WERI-Rb-1 (cell line): ENCODE measurements around the gene CCR9.
"Not testable (repeated sequence)": the region's sequence is repeated elsewhere in the genome, so short reads cannot be mapped to it uniquely, and the experiment has no call there.

Experiments
- DNase-seq: peaks from one replicate; pipeline ENCODE4 v3.0.0-alpha.2; 2020
- H3K27ac ChIP-seq: fragments of 250-450 bp; sonication (Bioruptor Pico); 2 replicates; pipeline ENCODE4 v1.5.1; 2020; ENCODE audit warnings: mild to moderate bottlenecking, moderate library complexity
- H3K27me3 ChIP-seq: fragments of 250-450 bp; sonication (Bioruptor Pico); 2 replicates; pipeline ENCODE4 v1.5.1; 2021; ENCODE audit warnings: mild to moderate bottlenecking, low read depth, moderate library complexity; ENCODE audit not compliant: insufficient read depth, severe bottlenecking
- H3K36me3 ChIP-seq: fragments of 250-450 bp; sonication (Bioruptor Pico); 2 replicates; pipeline ENCODE4 v1.5.1; 2020; ENCODE audit warnings: mild to moderate bottlenecking, moderate library complexity
- H3K4me3 ChIP-seq: 2 replicates; pipeline ENCODE4 v1.5.1; 2011; ENCODE audit warnings: low read depth, mild to moderate bottlenecking, control low read depth, low read length
- H3K9me3 ChIP-seq: fragments of 250-450 bp; sonication (Bioruptor Pico); 2 replicates; pipeline ENCODE4 v1.5.1; 2021; ENCODE audit warnings: mild to moderate bottlenecking, moderate library complexity; ENCODE audit not compliant: severe bottlenecking
- CTCF ChIP-seq: IDR thresholded peaks from 2 replicates; pipeline ENCODE4 v1.5.1; 2011; ENCODE audit warnings: low read depth, mild to moderate bottlenecking, control low read depth, inconsistent platforms, low read length

The CCR9 gene

DNA sequence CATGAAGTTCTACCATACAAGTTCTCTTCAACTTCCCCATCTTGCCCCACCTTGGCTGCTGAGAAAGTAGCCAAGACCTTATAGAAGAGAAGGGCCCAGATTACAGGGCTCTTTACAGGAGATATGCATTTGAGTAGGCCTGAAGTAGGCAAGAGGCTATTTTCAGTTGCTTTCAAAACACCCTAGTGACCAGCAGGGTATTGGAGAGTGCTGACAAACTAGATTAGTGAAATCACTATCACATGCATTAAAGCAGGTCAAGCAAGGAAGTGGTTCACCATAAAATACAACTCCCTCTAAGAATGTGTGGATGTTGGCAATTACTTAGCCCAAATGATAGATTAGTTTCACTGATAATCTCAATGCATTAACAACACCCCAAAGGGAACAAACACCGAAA is 41.7 kb upstream of the CCR9 start:
- no peak overlapping the region for H3K27ac ChIP-seq

DNA sequence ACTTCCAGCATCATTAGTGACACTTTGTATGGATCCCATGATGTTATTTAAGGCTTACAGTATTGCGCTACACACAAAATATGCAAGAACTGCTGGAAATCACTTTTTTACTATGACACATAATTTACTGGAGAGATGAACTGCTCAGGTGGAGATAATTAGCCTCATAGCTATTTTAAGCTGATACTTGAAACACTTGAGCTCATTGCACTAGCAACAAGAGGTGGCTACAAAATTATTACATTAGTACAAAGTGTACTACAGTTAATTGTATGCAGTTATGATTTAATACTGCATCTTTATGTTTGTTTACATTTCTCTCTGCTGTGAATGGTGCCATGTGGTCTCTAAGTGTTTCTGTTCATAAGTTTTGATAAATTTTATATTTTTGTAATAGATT is 38.0 kb upstream of the CCR9 start:
- Histone ChIP-seq H3K4me3 (no peak overlapping the region), H3K9me3 (no peaks in the 10 kb centered on the region), H3K27me3 (no peaks in the 10 kb centered on the region), H3K27ac (no peak overlapping the region), H3K36me3 (no peaks in the 10 kb centered on the region)
- no peak for DNase-seq
- TF ChIP-seq CTCF = no peak

More for the DNA sequence above, 41.7 kb upstream of the CCR9 start:
- Histone ChIP-seq H3K27me3 (no peaks in the 10 kb centered on the region), H3K9me3 (no peaks in the 10 kb centered on the region), H3K36me3 (no peaks in the 10 kb centered on the region), H3K4me3 (no peak overlapping the region)
- no peak for TF ChIP-seq CTCF
- no peak for DNase-seq

- DNase-seq = no peak
- TF ChIP-seq CTCF = no peak
- no peak overlapping the region for H3K27ac ChIP-seq
- no peak overlapping the region for H3K4me3 ChIP-seq
- no peaks in the 10 kb centered on the region for H3K36me3 ChIP-seq
- no peaks in the 10 kb centered on the region for H3K27me3 ChIP-seq
- no peaks in the 10 kb centered on the region for H3K9me3 ChIP-seq
These were observed 33.5 kb upstream of the CCR9 start for GRCh38 chr3:45852828-45853227.

- not testable (repeated sequence) for H3K4me3 ChIP-seq, H3K36me3 ChIP-seq, H3K27me3 ChIP-seq, H3K9me3 ChIP-seq, H3K27ac ChIP-seq, DNase-seq
These were observed 30.0 kb upstream of the CCR9 start for GRCh38 chr3:45856323-45856722.

GRCh38 chr3:45857024-45857423 is 29.3 kb upstream of the CCR9 start:
- not testable (repeated sequence) for DNase-seq, H3K27me3 ChIP-seq, H3K4me3 ChIP-seq, H3K27ac ChIP-seq, H3K36me3 ChIP-seq, H3K9me3 ChIP-seq

- H3K9me3 ChIP-seq = no peaks in the 10 kb centered on the region
- no peak overlapping the region for H3K27ac ChIP-seq
- no peak overlapping the region for H3K4me3 ChIP-seq
- no peak for TF ChIP-seq CTCF
- H3K27me3 ChIP-seq = no peaks in the 10 kb centered on the region
- H3K36me3 ChIP-seq = no peaks in the 10 kb centered on the region
- DNase-seq = no peak
These were observed 27.4 kb upstream of the CCR9 start for GRCh38 chr3:45858809-45859543.

GRCh38 chr3:45860481-45860880 is 25.9 kb upstream of the CCR9 start:
- no peaks in the 10 kb centered on the region for H3K27me3 ChIP-seq
- no peaks in the 10 kb centered on the region for H3K36me3 ChIP-seq
- no peak for TF ChIP-seq CTCF
- no peak overlapping the region for H3K27ac ChIP-seq
- H3K9me3 ChIP-seq = no peaks in the 10 kb centered on the region
- DNase-seq = no peak
- no peak overlapping the region for H3K4me3 ChIP-seq
